ENCODE data around the gene ZG16.

The ZG16 gene

GRCh38 chr16:29757950-29758466 is 20.0 kb upstream of the ZG16 start:
- TF ChIP-seq CEBPB (IDR thresholded peaks at IDR 0.05) = peak; percentile 76
- no peak for TF ChIP-seq FOXM1 (IDR thresholded peaks at IDR 0.05; ENCODE audit: borderline replicate concordance, low read depth)
- no peak for TF ChIP-seq USF1 (IDR thresholded peaks at IDR 0.05)

DNA sequence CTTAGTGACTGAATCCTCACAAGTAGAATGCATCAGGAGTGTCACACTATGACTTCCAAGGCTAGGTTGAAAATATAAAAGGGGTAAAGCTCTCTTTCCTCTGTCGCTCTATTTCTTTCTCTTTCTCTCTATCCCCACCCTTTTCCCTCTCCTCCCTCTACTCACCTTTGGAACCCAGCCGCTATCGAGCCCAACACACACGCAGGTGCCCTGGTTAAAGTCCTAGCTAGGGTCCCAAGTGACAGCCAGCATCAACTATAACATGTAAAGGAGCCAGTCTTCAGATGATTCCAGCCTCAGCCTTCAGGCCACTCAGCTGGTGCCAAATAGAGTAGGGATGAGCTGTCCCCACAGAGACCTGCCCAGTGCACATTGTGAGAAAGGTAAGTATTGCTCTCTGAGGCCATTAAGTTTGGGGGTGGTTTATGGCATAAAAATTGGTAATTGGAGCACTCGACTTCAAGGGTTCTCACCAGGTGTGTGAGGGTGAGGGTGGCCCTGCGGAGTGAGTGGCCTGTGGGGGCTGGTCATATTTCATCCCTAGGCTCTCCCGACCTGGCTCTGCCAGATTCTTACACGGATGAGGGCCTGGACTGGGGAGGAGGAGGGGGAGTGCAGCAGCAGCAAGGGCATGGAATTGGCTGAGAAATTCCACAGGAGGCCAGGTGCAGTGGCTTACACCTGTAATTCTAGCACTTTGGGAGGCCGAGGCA is 17.3 kb upstream of the ZG16 start:
- TF ChIP-seq TCF12 (IDR thresholded peaks at IDR 0.05; ENCODE audit: low read depth) = peak; percentile 79
- TF ChIP-seq EP300 (IDR thresholded peaks at IDR 0.05; ENCODE audit: borderline replicate concordance) = peak; percentile 65; the same call in 1 of the 2 replicates
- TF ChIP-seq REST (IDR thresholded peaks at IDR 0.05; ENCODE audit: low read depth) = no peak
- TF ChIP-seq YY1 (IDR thresholded peaks at IDR 0.05; ENCODE audit: low read depth) = no peak
- TF ChIP-seq ZBTB7A (IDR thresholded peaks at IDR 0.05; ENCODE audit: low read depth) = no peak
- peak; percentile 48; the same call in 1 of the 2 replicates for TF ChIP-seq TEAD4 (IDR thresholded peaks at IDR 0.05)
- TF ChIP-seq EGR1 (IDR thresholded peaks at IDR 0.05) = no peak
- no peak for TF ChIP-seq RAD21 (IDR thresholded peaks at IDR 0.05; ENCODE audit: low read depth)
- peak; percentile 31; the same call in 1 of the 2 replicates for TF ChIP-seq NFIC (IDR thresholded peaks at IDR 0.05)
- TF ChIP-seq USF1 (IDR thresholded peaks at IDR 0.05) = no peak
- TF ChIP-seq, protein P1, sequence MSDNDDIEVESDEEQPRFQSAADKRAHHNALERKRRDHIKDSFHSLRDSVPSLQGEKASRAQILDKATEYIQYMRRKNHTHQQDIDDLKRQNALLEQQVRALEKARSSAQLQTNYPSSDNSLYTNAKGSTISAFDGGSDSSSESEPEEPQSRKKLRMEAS (IDR thresholded peaks at IDR 0.05) = no peak
- no peak for TF ChIP-seq FOXM1 (IDR thresholded peaks at IDR 0.05; ENCODE audit: borderline replicate concordance, low read depth)
- no peak for TF ChIP-seq TAF1 (IDR thresholded peaks at IDR 0.05; ENCODE audit: low read depth)
- TF ChIP-seq CREB1 (IDR thresholded peaks at IDR 0.05; ENCODE audit: low read depth) = no peak
- TF ChIP-seq CEBPB (IDR thresholded peaks at IDR 0.05) = no peak

DNA sequence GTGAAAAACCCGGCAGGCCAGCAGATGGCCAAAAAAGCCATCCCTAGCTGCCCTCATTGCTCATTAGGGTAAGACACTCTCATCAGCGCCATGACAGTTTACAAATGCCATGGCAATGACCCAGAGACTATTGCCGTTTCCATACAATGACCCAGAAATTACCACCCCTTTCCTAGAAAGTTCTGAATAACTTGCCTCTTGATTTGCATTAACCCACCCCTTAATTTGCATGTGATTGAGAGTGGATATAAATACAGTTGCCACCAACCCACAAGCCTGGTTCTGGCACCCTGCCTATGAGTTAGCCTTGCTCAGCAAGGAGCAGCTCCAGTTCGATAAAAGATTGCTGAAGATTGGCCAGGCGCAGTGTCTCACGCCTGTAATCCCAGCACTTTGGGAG is 16.2 kb upstream of the ZG16 start:
- TF ChIP-seq YY1 (IDR thresholded peaks at IDR 0.05; ENCODE audit: low read depth) = 0 out of 2 replicates have a peak, but pooled peaks have one; percentile 35
- TF ChIP-seq CREB1 (IDR thresholded peaks at IDR 0.05; ENCODE audit: low read depth) = no peak

DNA sequence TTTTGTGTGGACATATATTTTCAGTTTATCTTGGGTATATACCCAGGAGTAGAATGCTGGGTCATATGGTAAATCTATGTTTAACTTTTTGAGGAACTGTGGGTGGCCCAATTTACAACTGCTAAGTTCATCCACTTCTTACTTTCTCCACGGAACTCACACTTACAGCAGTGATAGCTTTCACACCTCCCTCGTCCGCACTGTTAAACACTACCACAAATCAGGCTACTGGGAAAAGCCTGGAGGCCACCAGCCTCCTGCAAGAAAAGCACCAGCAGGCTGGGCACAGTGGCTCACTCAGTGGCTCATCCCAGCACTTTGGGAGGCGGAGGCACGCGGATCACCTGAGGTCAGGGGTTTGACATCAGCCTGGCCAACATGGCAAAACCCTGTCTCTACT is 14.7 kb upstream of the ZG16 start:
- TF ChIP-seq TCF12 (IDR thresholded peaks at IDR 0.05; ENCODE audit: low read depth) (no peak), NFIC (IDR thresholded peaks at IDR 0.05) (no peak), YY1 (IDR thresholded peaks at IDR 0.05; ENCODE audit: low read depth) (no peak), EGR1 (IDR thresholded peaks at IDR 0.05) (no peak), TEAD4 (IDR thresholded peaks at IDR 0.05) (no peak), TAF1 (IDR thresholded peaks at IDR 0.05; ENCODE audit: low read depth) (no peak), USF1 (IDR thresholded peaks at IDR 0.05) (no peak), RAD21 (IDR thresholded peaks at IDR 0.05; ENCODE audit: low read depth) (no peak), ZBTB7A (IDR thresholded peaks at IDR 0.05; ENCODE audit: low read depth) (no peak), CEBPB (IDR thresholded peaks at IDR 0.05) (no peak), CREB1 (IDR thresholded peaks at IDR 0.05; ENCODE audit: low read depth) (no peak), EP300 (IDR thresholded peaks at IDR 0.05; ENCODE audit: borderline replicate concordance) (no peak), REST (IDR thresholded peaks at IDR 0.05; ENCODE audit: low read depth) (no peak), FOXM1 (IDR thresholded peaks at IDR 0.05; ENCODE audit: borderline replicate concordance, low read depth) (no peak)
- TF ChIP-seq, protein P1 (IDR thresholded peaks at IDR 0.05) = no peak

DNA sequence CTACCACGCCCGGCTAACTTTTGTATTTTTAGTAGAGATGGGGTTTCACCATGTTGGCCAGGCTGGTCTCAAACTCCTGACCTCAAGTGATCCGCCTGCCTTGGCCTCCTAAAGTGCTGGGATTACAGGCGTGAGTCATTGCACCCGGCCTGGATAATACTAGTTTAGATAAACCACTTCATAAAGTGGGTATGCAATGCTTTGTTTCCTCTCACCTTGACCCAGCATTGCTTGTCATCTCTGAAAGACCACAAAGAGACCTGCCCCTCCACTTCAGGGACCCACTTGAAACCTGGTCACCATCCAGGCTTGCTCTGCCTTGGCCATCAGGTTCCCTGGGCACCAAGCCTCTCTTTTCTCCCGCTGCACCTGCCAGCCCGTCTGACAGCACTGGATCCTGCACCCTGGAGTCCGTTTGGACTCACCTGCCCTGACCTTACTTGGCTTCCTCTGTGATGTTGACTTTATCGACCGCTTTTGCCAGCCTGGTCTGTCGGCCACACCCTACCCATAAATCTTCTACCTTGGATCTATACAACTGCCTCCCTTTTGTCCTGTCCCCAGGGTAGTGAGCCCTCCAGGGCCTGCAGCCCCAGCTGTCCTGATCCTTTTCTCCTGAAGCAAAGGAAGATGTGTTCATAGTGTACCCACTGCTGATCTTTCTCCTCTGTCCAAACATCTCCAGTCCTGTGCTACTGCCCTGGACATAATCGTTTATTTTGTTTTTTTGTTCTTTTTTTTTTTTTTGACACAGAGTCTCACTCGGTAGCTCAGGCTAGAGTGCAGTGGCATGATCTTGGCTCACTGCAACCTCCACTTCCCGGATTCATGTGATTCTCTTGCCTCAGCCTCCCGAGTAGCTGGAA is 12.7 kb upstream of the ZG16 start:
- TF ChIP-seq NFIC (IDR thresholded peaks at IDR 0.05) = peak; percentile 36; the same call in 1 of the 2 replicates
- TF ChIP-seq YY1 (IDR thresholded peaks at IDR 0.05; ENCODE audit: low read depth) = no peak
- peak; percentile 17; the same call in 1 of the 2 replicates for TF ChIP-seq TCF12 (IDR thresholded peaks at IDR 0.05; ENCODE audit: low read depth)
